ENCODE measurements around the gene SPEN.
"Not testable (repeated sequence)": the region's sequence is repeated elsewhere in the genome, so short reads cannot be mapped to it uniquely, and the experiment has no call there.

Gene SPEN

DNA sequence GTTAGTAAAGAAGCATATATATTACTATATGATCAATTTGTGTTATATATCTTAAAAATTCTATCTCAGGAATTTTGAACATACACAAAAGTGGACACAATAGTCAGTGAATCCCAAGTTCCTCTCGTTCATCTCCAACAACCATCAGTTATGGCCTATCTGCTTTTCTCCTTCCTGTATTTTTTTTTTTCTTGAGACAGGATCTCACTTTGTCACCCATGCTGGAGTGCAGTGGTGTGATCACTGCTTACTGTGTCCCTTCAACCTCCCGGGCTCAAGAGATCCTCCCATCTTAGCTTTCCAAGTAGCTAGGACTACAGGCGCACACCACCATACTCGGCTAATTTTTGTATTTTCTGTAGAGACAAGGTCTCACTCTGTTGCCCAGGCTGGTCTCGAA is 9.4 kb downstream of the SPEN start:
- no peak for DNase-seq

DNA sequence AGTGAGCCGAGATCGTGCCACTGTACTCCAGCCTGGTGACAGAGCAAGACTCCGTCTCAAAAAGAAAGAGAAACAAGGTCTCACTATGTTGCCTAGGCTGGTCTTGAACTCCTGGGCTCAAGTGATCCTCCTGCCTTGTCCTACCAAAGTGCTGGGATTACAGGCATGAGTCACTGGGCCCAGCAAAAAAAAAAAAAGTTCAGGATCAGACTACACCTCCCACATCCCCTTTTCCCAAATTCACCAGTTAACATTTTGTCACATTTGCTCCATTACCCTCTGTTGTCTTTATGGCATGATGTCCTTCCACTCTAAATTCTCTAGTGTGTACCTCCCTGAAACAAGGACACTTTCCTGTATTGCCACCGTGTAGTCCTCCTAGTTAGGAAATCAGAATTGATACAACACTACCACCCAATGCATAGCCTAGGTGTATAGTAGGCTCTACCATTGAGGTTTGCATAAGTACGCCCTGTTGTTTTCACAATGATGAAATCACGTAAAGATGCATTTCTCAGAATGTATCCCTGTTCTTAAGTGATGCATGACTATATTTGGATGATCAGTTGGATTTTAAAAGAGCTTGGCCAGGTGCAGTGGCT is 10.7 kb downstream of the SPEN start:
- no peak for DNase-seq

DNA sequence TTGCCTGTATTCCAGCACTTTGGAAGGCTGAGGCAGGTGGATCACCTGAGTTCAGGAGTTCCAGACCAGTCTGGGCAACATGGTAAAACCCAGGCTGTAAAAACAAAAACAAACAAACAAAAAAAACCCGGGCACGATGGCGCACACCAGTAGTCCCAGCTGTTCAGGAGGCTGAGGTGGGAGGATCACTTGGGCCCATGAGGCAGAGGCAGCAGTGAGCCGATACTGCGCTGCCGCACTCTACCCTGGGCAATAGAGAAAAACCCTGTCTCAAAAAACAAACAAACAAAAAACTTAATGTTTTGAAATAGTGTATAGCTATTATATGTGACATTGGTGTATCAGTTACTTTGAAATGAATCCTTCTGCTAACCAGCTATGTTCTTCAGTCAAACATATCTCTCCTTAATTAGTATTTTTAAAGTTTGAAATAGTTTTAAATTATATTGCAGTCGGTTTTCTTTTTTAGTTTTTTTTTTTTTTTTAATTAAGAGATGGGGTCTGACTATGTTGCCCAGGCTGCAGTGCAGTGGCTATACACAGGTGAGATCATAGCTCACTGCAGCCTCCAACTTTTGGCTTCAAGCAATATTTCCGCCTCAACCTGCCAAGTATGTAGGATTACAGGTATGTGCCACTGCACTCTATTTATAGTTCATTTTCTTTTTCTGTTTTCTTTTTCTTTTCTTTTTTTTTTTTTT is 11.3 kb downstream of the SPEN start:
- DNase-seq = no peak

DNA sequence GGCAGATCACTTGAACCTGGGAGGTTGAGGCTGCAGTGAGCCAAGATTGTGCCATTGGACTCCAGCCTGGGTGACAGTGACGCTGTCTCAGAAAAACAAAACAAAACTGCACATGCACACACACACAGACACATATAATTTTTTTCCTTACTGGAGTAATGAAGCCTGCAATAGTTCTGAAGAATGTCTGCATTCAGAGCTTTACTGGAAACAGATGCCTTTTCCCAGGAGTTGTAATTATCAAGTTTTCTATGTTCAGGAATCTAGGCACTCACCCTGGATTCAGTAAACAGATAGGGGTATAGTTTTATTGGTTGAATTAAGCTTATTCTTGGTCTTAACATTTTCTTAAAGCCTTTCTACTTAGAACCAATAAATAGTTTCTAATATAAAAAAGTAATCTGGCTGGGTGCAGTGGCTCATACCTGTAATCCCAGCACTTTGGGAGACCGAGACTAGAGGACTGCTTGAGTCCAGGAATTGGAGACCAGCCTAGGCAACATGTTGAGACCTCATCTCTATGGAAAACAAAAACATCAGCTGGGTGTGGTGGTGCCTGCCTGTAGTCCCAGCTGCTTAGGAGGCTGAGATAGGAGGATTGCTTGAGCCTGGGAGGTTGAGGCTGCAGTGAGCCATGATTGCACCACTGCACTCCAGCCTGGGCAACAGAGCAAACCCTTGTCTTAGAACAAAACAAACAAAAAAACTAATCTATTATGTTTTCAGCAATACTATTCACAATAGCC is 15.8 kb downstream of the SPEN start:
- DNase-seq = no peak

DNA sequence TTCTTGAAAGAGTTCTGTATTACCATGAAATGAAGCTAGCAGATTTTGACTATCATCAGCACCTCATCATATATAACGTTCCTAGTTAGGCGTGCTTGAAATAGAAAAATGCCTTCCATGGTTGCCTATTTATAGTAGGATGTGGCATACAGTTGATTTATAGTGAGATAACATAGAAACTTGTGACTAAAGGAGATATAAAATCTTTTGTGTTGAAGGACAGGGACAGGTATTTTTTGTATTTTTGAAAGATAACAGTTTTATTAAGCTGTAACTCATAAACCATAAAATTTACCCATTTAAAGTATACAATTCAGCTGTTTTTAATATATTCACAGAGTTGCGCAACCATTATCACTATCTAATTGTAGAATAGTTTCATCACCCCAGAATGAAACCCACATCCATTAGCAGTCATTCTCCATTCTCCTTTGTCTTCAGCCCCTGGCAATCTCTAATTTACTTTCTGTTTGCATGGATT is 19.3 kb downstream of the SPEN start:
- no peak for DNase-seq

DNA sequence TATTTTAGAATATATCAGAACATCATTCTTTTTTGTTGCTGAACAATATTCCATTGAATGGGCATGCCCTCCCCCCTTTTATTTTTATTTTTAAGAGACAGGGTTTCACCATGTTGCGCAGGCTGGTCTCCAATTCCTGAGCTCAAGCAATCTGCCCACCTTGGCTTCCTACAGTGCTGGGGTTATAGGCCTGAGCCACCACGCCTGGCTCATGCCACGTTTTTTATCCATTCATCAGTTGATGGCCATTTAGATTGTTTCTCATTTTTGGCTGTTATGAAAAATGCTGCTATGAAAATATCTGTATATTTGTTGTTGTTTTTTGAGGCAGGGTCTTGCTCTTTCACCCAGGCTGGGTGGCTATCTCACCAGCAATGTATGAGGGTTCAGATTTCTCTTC is 19.8 kb downstream of the SPEN start:
- no peak for DNase-seq

DNA sequence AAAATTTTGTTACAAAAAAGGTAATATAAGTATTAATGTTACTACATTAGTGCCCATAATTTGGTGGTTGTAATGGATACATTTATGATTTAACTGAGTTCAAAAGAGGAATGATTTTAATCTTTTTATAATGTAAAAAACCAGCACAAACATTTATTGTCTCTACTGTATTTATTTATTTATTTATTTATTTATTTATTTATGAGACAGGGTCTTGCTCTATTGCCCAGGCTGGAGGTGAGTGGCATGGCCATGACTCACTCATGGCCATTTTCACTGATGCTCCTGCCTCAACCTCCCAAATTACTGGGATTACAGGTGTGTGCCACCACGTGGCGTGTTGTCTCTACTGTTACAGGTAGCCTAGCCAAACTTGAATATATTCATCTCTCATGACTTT is 21.9 kb downstream of the SPEN start:
- DNase-seq = no peak

DNA sequence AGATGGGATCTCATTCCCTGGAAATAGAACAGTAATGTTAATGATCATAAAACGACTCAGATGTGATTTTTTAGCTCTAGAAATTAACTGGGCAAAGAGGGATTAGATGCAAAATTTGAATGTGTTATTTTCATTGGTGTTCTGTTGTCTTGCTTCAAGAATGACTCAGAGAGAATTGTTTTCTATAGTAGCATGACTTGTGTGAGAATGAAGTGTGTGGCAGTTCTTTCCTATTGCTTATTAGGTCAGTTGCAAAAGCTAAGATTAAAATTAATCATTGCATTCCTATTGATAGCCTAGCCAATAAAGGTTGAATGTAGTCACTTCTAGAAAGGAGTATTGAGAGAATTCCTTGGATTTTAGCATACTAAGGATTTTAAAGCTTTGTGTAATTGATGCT is 22.9 kb downstream of the SPEN start:
- no peak for DNase-seq

DNA sequence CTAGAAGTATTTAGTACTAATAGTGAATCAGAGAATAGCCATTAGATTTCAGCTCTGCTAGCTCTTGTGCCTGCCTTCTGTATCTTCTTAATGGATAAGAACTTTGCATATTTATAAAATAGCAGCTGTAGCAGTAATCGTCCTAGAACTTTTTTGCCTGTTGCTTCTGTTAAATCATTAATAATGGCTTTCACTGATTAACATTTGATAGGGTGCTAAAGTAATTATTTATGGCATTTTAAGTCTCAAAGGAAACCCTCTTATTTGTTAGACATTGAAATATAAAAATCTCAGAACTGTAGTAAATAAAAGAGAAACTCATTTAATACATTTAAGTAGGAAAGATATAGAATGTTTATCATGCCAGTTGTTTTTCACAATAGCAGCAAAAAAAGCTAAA is 27.0 kb downstream of the SPEN start:
- DNase-seq = no peak

DNA sequence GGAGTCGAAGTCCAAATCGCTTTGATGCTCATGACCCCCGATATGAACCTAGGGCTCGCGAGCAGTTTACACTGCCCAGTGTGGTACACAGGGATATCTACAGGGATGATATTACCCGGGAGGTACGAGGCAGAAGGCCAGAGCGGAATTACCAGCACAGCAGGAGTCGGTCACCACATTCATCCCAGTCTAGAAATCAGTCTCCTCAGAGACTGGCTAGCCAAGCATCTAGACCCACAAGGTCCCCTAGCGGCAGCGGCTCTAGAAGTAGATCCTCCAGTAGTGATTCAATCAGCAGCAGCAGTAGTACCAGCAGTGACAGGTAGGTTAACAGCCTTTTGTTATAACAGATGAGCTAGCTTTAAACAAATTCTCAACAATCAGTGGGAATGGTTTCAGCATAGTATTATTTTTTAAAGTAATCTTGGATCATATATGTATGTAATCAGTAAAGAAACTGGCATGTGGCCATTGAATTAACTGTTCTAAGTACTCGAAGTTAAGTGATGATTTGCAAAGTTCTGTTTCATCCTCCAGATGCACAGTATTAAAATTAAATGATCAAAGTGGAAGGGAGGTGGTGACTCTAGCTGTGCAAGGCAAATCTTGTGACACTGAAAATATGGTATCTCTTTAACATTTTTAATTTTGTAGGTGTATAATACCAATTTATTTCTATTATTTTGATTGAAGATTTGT is 29.0 kb downstream of the SPEN start:
- no peak for DNase-seq

DNA sequence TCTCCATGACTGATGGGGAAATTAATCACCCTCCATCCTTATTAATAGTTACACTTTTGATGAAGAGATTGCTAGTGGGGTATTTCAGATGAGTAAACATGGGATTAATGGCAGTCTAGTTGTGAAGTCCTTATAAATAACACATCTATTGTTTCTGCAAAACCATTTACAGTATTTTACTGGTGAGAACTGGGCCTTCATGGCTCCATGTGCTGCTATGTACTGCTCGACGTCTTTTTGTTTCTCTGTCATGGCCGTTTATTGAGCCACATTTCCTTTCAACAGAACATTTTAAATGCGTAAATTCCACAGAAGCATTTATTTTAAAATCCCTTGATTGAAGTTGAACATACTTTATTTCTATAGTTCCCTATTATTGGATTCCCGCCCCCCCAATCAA is 34.5 kb downstream of the SPEN start:
- no peak for DNase-seq

DNA sequence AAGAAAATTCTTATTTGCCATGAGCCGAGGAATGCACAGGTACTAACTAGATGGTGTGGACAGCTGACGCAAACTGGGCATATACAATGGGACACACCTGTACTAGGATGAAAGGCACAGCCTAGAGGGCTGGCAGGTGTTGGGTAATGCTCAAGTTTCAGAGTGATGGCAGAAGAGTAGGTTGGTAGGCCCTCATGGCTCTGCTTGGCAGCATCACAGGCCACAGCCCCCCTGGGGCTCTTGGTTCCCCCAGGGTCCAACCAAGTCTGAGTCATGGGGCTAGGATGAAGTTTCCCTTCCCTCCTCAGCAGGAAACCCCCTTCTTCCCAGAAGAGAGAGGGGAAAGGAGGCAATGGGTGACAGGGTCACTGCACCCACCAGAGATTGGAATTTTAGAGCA is 35.2 kb downstream of the SPEN start:
- no peak for DNase-seq

DNA sequence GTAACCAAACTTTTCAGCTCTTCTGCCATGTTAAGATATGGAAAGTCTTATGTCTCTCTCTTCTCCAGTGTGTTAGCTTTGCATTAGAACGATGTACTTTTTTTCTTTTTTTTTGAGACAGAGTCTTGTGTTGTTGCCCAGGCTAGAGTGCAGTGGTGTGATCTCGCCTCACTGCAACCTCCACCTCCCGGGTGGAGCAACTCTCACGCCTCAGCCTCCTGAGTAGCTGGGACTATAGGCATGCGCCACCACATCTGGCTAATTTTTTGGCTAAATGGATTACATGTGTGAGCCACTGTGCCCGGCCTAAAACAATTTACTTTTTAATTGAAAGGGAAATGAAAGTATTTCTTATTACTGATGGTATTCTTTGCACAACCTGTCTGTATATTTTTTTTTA is 35.8 kb downstream of the SPEN start:
- DNase-seq = no peak

DNA sequence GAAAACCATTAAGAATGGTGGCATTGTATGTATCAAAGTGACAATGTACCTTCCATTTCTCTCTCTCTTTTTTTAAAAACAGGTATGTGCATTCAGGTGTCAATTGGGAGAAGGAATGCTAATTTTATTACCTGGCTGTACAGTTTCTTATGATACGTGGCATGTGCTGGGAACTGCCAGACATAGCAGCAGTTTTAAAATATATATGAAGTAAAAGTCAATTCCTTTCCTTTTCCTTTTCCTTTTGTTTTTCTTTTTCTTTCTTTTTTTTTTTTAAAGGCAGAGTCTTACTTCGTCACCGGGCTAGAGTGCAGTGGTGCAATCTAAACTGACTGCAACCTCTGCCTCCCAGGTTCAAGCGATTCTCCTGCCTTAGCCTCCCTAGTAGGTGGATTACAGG is 37.0 kb downstream of the SPEN start:
- DNase-seq = no peak

DNA sequence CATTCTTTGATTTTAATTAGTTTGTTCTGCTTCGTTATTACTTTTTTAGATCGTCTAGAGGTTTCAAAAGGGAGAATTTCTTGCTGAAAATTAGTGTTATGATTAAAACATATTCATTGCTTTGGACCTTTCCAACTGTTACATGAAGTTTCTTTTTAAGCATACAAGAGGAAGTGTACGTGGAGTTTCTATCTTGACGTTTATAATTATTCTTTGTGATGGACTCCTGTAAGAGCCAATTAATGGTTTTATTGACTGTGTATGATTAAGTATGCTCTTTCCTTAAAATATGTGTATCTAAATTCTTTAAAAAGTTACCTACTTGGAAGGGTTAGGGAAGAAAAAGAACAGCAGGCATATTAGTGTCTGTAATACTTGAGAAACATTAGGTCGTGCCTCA is 37.8 kb downstream of the SPEN start:
- no peak for DNase-seq

DNA sequence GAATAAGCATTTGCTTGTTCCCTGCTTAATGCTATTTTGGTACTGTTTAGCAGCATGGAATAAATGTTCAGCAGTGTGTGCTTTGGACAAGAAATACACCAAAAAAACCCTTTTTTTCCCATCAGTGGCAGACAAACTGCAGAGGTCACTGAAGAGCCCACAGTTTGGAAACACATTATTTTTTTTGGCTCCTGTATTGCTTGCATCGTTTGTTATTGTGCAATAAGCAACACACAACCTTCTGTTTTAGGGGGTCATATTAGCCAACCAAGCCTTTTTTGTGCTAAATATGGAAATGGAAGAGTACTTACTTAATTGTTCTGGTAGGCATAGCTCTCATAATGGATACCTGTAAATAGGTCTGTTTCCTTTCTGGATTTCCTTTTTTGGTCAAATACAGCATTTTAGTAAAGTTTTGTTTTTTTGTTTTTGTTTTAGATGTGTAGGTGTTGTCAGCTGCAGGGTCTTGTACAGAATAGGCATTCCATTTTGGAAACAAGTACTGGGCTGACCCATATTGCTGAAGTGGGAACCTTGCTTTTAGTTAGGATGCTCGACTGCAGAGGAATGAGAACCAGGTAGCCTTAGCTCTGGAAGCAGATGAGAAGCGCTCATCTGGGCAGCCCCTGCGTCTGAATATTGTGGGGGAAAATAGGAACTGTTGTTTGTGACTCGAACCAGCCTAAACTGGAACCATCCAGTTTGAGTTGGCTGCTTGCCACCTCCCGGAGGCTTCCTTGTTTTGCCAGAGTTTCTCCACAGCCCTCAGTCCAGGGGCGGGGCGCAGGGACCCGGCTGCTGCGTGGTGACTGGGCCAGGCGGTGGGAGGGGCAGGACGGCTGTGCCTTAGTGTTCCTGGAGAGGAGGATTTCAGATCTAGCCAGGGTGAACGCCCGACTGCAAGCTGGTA is 38.4 kb downstream of the SPEN start:
- DNase-seq = no peak

DNA sequence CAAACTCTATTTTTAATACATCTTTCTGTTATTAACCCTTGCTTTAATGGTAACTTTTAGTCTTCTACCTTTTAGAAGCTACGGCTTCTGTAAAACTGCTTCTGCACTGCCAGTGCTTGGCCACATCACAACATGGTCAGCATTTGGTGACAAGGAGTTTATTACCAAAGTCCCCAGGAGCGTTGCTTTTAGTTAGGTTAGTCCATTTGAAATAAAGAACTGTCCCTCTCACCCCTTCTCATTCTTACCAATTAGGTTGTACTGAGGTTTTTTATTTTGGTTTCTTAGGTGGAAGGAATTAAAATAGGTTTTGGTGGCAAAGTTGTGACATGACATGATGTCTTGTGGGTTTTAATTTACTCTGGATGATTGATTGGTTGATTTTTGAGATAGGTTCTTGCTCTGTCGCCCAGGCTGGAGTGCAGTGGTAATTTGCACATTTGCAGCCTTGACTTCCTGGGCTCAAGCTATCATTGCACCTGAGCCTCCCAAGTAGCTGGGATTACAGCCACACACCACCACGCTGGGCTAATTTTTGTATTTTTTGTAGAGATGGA is 39.2 kb downstream of the SPEN start:
- no peak for DNase-seq

DNA sequence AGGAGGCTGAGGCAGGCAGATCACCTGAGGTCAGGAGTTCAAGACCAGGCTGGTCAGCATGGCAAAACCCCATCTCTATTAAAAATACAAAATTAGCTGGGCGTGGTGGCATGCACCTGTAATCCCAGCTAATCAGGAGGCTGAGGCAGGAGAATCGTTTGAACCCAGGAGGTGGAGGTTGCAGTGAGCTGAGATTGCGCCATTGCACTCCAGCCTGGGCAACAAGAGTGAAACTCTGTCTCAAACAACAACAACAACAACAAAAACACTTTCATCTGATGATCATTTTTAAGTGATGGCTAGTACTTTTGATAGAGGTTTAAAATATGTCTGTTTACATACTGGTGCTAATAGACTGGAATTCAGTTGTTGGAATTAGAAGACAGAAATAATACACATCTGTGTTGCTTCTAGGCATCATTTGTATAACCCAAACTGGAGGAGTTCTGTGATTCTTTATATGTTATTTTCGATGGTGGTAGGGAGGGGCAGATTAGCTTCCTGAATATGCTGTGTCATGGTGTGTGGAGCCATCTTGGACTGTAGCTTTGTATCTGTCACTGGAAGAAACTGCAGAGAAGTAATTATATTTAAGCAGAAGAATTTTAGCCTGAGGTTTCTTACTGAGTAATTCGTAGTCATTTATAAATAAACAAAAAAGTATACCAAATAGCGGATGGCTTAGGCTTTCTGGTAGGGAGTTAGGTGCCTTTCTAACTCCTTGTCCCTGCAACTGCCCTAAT is 45.5 kb downstream of the SPEN start:
- not testable (repeated sequence) for DNase-seq

DNA sequence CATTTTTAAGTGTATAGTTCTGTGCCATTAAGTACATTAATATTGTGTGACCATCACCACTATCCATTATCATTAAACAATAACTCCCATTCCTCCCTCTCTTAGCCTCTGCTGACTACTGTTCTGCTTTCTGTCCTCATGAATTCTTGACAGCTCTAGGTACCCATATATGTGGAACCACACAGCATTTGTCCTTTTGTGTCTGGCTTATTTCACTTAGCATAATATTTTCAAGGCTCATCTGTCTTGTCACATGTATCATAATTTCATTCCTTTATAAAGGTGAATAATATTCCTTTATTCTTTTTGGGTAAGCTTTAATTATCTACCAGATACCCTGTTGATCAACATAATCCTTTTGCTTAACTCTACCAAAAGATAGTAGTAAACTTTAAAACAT is 47.7 kb downstream of the SPEN start:
- no peak for DNase-seq

DNA sequence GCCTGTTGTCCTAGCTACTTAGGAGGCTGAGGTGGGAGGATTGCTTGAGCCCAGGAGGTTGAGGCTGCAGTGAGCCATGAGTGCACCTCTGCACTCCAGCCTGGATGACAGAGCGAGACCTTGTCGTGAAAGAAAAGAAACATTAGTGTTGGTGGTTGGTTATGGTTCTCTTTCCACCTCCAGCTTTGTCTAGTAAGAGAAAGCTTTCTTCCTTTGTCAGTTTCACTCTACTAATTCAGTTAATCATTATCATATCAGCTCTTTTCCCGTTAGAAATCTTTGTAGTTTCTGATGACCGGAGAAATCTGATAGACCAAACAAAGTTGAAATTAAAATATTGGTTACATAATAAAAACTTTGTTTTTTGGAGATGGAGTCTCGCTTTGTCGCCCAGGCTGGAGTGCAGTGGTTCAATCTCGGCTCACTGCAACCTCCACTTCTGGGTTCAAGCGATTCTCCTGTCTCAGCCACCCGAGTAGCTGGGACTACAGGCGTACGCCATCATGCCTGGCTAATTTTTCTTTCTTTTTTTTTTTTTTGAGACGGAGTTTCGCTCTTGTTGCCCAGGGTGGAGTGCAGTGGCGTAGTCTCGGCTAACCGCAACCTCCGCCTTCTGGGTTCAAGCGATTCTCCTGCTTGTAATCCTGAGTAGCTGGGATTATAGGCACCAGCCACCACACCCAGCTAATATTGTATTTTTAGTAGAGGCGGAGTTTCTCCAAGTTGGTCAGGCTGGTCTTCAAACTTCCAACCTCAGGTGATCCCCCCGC is 49.5 kb downstream of the SPEN start:
- DNase-seq = not testable (repeated sequence)

DNA sequence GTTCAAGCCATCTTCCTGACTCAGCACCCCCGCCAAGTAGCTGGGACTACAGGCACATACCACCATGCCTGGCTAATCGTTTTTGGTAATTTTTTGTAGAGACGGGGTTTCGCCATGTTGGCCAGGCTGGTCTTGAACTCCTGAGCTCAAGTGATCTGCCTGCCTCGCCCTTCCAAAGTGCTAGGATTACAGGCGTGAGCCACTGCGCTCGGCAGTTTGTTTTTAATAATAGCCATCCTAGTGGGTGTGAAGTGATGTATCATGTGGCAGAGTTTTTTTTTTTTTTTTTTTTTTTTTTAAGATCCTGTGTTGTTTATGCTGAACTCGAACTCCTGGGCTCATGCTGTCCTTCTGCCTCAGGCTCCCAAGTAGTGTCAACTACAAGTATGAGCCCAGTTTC is 51.8 kb downstream of the SPEN start:
- no peak for DNase-seq
